Stomach smooth muscle (tissue), 2 donors: Measurements from ENCODE around the gene PLCG2.
A peak's percentile ranks its signal among the peaks of the same experiment; 100 is the strongest.
"Not testable (repeated sequence)": the region's sequence is repeated elsewhere in the genome, so short reads cannot be mapped to it uniquely, and the experiment has no call there.

Source experiments
- H3K27ac ChIP-seq: one replicate; pipeline ENCODE4 v1.7.0; 2013; ENCODE audit warnings: mild to moderate bottlenecking, low read length, inconsistent platforms
- H3K27me3 ChIP-seq, 2 donors: one replicate each; pipeline ENCODE4 v1.7.0; 2013; ENCODE audit warnings: low read length in 2 of 2; ENCODE audit not compliant: insufficient read depth in 2 of 2, control insufficient read depth in 1 of 2
- H3K36me3 ChIP-seq, 2 donors: one replicate each; pipeline ENCODE4 v1.7.0; 2013; ENCODE audit warnings: low read length in 2 of 2; ENCODE audit not compliant: control insufficient read depth in 2 of 2, insufficient read depth in 2 of 2
- H3K4me1 ChIP-seq: one replicate; pipeline ENCODE4 v1.7.0; 2013; ENCODE audit warnings: low read length; ENCODE audit not compliant: control insufficient read depth, insufficient read depth
- H3K4me3 ChIP-seq, 2 donors: one replicate each; pipeline ENCODE4 v1.7.0; 2013; ENCODE audit warnings: low read length in 2 of 2
- H3K9ac ChIP-seq, 2 donors: one replicate each; pipeline ENCODE4 v1.7.0; 2013; ENCODE audit warnings: low read length in 2 of 2, mild to moderate bottlenecking in 1 of 2
- H3K9me3 ChIP-seq, 2 donors: one replicate each; pipeline ENCODE4 v1.7.0; 2013; ENCODE audit warnings: low read length in 2 of 2; ENCODE audit not compliant: control insufficient read depth in 2 of 2
- donor health status: healthy.
- donor health status: Pancreatic carcinoma.

The PLCG2 gene

GRCh38 chr16:81973737-81974136 lies 194.6 kb downstream of the PLCG2 start:
- peaks cover 0 to 5% of the 10 kb centered on the region in 2 donors for H3K9me3 ChIP-seq
- H3K4me3 ChIP-seq, result no peak overlapping the region
- H3K9ac ChIP-seq, result no peak overlapping the region

GRCh38 chr16:81975637-81976036 lies 196.5 kb downstream of the PLCG2 start:
- Histone ChIP-seq H3K4me3 (no peak overlapping the region), H3K27me3 (no peaks in the 10 kb centered on the region), H3K27ac (no peak overlapping the region), H3K9ac (no peak overlapping the region), H3K36me3 (no peaks in the 10 kb centered on the region), H3K4me1 (no peaks in the 10 kb centered on the region), H3K9me3 (peaks cover 0 to 5% of the 10 kb centered on the region in 2 donors)

More at GRCh38 chr16:81973737-81974136, 194.6 kb downstream of the PLCG2 start:
- Histone ChIP-seq H3K4me1 (no peaks in the 10 kb centered on the region), H3K36me3 (no peaks in the 10 kb centered on the region), H3K27me3 (no peaks in the 10 kb centered on the region), H3K27ac (no peak overlapping the region)

- H3K36me3 ChIP-seq, H3K9ac ChIP-seq, H3K4me3 ChIP-seq, H3K27ac ChIP-seq, H3K4me1 ChIP-seq, H3K27me3 ChIP-seq, H3K9me3 ChIP-seq: not testable (repeated sequence)
Measured at GRCh38 chr16:81977335-81977942, 198.3 kb downstream of the PLCG2 start.

GRCh38 chr16:81987121-81987520 lies 208.0 kb downstream of the PLCG2 start:
- H3K27ac ChIP-seq, result no peak overlapping the region
- H3K4me3 ChIP-seq, result no peak overlapping the region
- no peaks in the 10 kb centered on the region for H3K4me1 ChIP-seq
- no peaks in the 10 kb centered on the region for H3K36me3 ChIP-seq
- no peak overlapping the region for H3K9ac ChIP-seq
- no peaks in the 10 kb centered on the region for H3K9me3 ChIP-seq
- no peaks in the 10 kb centered on the region for H3K27me3 ChIP-seq

GRCh38 chr16:81987706-81988105 lies 208.6 kb downstream of the PLCG2 start:
- no peak overlapping the region for H3K4me3 ChIP-seq
- no peak overlapping the region for H3K9ac ChIP-seq
- no peaks in the 10 kb centered on the region for H3K9me3 ChIP-seq
- no peaks in the 10 kb centered on the region for H3K36me3 ChIP-seq
- H3K27me3 ChIP-seq, result no peaks in the 10 kb centered on the region
- H3K27ac ChIP-seq, result no peak overlapping the region
- no peaks in the 10 kb centered on the region for H3K4me1 ChIP-seq

GRCh38 chr16:81992859-81993258 lies 213.8 kb downstream of the PLCG2 start:
- H3K36me3 ChIP-seq, result no peaks in the 10 kb centered on the region
- H3K4me1 ChIP-seq, result peaks cover 22% of the 10 kb centered on the region
- H3K27me3 ChIP-seq, result no peaks in the 10 kb centered on the region
- H3K27ac ChIP-seq, result no peak overlapping the region
- no peak overlapping the region for H3K9ac ChIP-seq
- H3K4me3 ChIP-seq, result no peak overlapping the region
- H3K9me3 ChIP-seq, result no peaks in the 10 kb centered on the region

- Histone ChIP-seq H3K9ac (no peak overlapping the region), H3K27me3 (no peaks in the 10 kb centered on the region), H3K4me1 (peaks cover 22% of the 10 kb centered on the region), H3K36me3 (peaks cover 0 to under 1% of the 10 kb centered on the region in 2 donors), H3K4me3 (no peak overlapping the region), H3K9me3 (no peaks in the 10 kb centered on the region), H3K27ac (no peak overlapping the region)
Measured at GRCh38 chr16:81994485-81994884, 215.4 kb downstream of the PLCG2 start.

GRCh38 chr16:81995651-81996050 lies 216.6 kb downstream of the PLCG2 start:
- Histone ChIP-seq H3K27ac (no peak overlapping the region), H3K4me1 (peaks cover 22% of the 10 kb centered on the region), H3K27me3 (no peaks in the 10 kb centered on the region), H3K36me3 (peaks cover 0 to 4% of the 10 kb centered on the region in 2 donors), H3K9me3 (no peaks in the 10 kb centered on the region), H3K4me3 (no peak overlapping the region), H3K9ac (no peak overlapping the region)

- Histone ChIP-seq H3K36me3 (peaks cover 0 to 4% of the 10 kb centered on the region in 2 donors), H3K27me3 (no peaks in the 10 kb centered on the region), H3K27ac (peak overlapping the region; percentile 73)
Measured at GRCh38 chr16:81996664-81997509, 217.8 kb downstream of the PLCG2 start.

GRCh38 chr16:81997738-81998137 lies 218.6 kb downstream of the PLCG2 start:
- peaks cover 0 to 4% of the 10 kb centered on the region in 2 donors for H3K36me3 ChIP-seq
- peak overlapping the region; percentile 73 for H3K27ac ChIP-seq
- peaks cover 22% of the 10 kb centered on the region for H3K4me1 ChIP-seq
- H3K9ac ChIP-seq, result no peak overlapping the region
- H3K9me3 ChIP-seq, result no peaks in the 10 kb centered on the region
- no peaks in the 10 kb centered on the region for H3K27me3 ChIP-seq
- no peak overlapping the region for H3K4me3 ChIP-seq

More at GRCh38 chr16:81996664-81997509, 217.8 kb downstream of the PLCG2 start:
- no peak overlapping the region for H3K9ac ChIP-seq
- H3K9me3 ChIP-seq, result no peaks in the 10 kb centered on the region
- H3K4me1 ChIP-seq, result peaks cover 22% of the 10 kb centered on the region
- H3K4me3 ChIP-seq, result peak overlapping the region in 1 of 2 donors; percentile 15

GRCh38 chr16:82002831-82003230 lies 223.7 kb downstream of the PLCG2 start:
- Histone ChIP-seq H3K4me1 (no peaks in the 10 kb centered on the region), H3K4me3 (no peak overlapping the region), H3K36me3 (peaks cover 0 to 4% of the 10 kb centered on the region in 2 donors), H3K27ac (no peak overlapping the region), H3K9me3 (no peaks in the 10 kb centered on the region), H3K9ac (no peak overlapping the region), H3K27me3 (no peaks in the 10 kb centered on the region)
